ENCODE measurements around the gene CAMK1D. TPM values are rescaled to one million over a fixed set of nuclear protein-coding genes. Genes with fewer than 3 reads are reported as not detected.

The CAMK1D gene
- total RNA-seq, 1 donor from 2014 or later = 2.3 TPM

GRCh38 chr10:12538491-12538995 lies 189.2 kb downstream of the CAMK1D start:
- H3K27me3 ChIP-seq (ENCODE audit: control insufficient read depth, insufficient read depth, low read length) = no peaks in the 10 kb centered on the region
- TF ChIP-seq CTCF (IDR thresholded peaks at IDR 0.05; ENCODE audit: insufficient read depth, low read length, poor library complexity, severe bottlenecking) = no peak
- H3K36me3 ChIP-seq (ENCODE audit: control insufficient read depth, insufficient read depth, low read length) = no peaks in the 10 kb centered on the region
- no peak for DNase-seq (ENCODE audit: low read depth)
- H3K4me3 ChIP-seq (ENCODE audit: low read depth, low read length) = no peak overlapping the region

- Histone ChIP-seq H3K36me3 (ENCODE audit: control insufficient read depth, insufficient read depth, low read length) (no peaks in the 10 kb centered on the region), H3K4me3 (ENCODE audit: low read depth, low read length) (no peak overlapping the region), H3K27me3 (ENCODE audit: control insufficient read depth, insufficient read depth, low read length) (no peaks in the 10 kb centered on the region)
- no peak for DNase-seq (ENCODE audit: low read depth)
- no peak for TF ChIP-seq CTCF (IDR thresholded peaks at IDR 0.05; ENCODE audit: insufficient read depth, low read length, poor library complexity, severe bottlenecking)
Measured at GRCh38 chr10:12539350-12540164, 190.2 kb downstream of the CAMK1D start.

GRCh38 chr10:12540341-12540781 lies 191.0 kb downstream of the CAMK1D start:
- H3K36me3 ChIP-seq (ENCODE audit: control insufficient read depth, insufficient read depth, low read length) = no peaks in the 10 kb centered on the region
- H3K27me3 ChIP-seq (ENCODE audit: control insufficient read depth, insufficient read depth, low read length) = no peaks in the 10 kb centered on the region
- no peak for TF ChIP-seq CTCF (IDR thresholded peaks at IDR 0.05; ENCODE audit: insufficient read depth, low read length, poor library complexity, severe bottlenecking)
- DNase-seq (ENCODE audit: low read depth) = no peak
- no peak overlapping the region for H3K4me3 ChIP-seq (ENCODE audit: low read depth, low read length)

- Histone ChIP-seq H3K36me3 (ENCODE audit: control insufficient read depth, insufficient read depth, low read length) (no peaks in the 10 kb centered on the region), H3K27me3 (ENCODE audit: control insufficient read depth, insufficient read depth, low read length) (no peaks in the 10 kb centered on the region), H3K4me3 (ENCODE audit: low read depth, low read length) (no peak overlapping the region)
- no peak for TF ChIP-seq CTCF (IDR thresholded peaks at IDR 0.05; ENCODE audit: insufficient read depth, low read length, poor library complexity, severe bottlenecking)
- no peak for DNase-seq (ENCODE audit: low read depth)
Measured at GRCh38 chr10:12541446-12542067, 192.2 kb downstream of the CAMK1D start.

- Histone ChIP-seq H3K4me3 (ENCODE audit: low read depth, low read length) (no peak overlapping the region), H3K27me3 (ENCODE audit: control insufficient read depth, insufficient read depth, low read length) (no peaks in the 10 kb centered on the region), H3K36me3 (ENCODE audit: control insufficient read depth, insufficient read depth, low read length) (no peaks in the 10 kb centered on the region)
- no peak for DNase-seq (ENCODE audit: low read depth)
- no peak for TF ChIP-seq CTCF (IDR thresholded peaks at IDR 0.05; ENCODE audit: insufficient read depth, low read length, poor library complexity, severe bottlenecking)
Measured at GRCh38 chr10:12542133-12542670, 192.9 kb downstream of the CAMK1D start.

Data from kidney epithelial cell (primary cell).